ENCODE results near the gene SEPTIN10. TPM values are rescaled to one million over a fixed set of nuclear protein-coding genes. Genes with fewer than 3 reads are reported as not detected.

SEPTIN10 gene
- total RNA-seq, 1 donor from 2014 or later = 99.5 TPM

- H3K36me3 Mint-ChIP-seq (ENCODE audit: low read depth) = no peaks in the 10 kb centered on the region
- no peaks in the 10 kb centered on the region for H3K9me3 Mint-ChIP-seq
- H3K4me3 Mint-ChIP-seq = no peak overlapping the region
- no peak overlapping the region for H3K27ac Mint-ChIP-seq (ENCODE audit: unreplicated experiment)
- H3K27me3 Mint-ChIP-seq (ENCODE audit: low read depth) = no peaks in the 10 kb centered on the region
- no peak for DNase-seq (ENCODE audit: low read depth, low spot score)
- peaks cover 12% of the 10 kb centered on the region for H3K4me1 Mint-ChIP-seq
- no peak for TF ChIP-seq CTCF (conservative IDR thresholded peaks at IDR 0.05)
These were observed 106.5 kb downstream of the SEPTIN10 start for GRCh38 chr2:109507217-109507616.

DNA sequence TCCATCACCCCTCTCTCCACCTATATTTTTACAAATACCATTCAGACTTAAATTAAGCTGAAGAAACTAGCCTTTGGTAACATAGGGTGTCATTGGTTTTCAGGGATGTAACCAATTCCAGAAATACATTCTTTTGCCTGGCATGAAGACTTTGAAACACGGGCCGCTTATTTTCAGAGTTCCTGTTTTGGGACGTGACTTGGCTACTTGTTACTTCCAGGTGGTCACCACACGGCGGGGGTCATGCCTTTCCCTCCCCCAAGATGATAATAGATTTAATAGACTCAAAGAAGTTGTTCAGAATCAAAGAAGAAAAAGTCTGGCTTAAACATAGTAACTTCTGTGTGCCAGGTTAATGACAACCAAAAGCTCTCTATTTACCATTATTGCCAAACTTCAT lies 110.6 kb downstream of the SEPTIN10 start:
- Mint-ChIP-seq H3K36me3 (ENCODE audit: low read depth) (no peaks in the 10 kb centered on the region), H3K4me1 (peaks cover 13% of the 10 kb centered on the region), H3K9me3 (no peaks in the 10 kb centered on the region), H3K4me3 (no peak overlapping the region), H3K27ac (ENCODE audit: unreplicated experiment) (no peak overlapping the region), H3K27me3 (ENCODE audit: low read depth) (no peaks in the 10 kb centered on the region)
- no peak for DNase-seq (ENCODE audit: low read depth, low spot score)
- no peak for TF ChIP-seq CTCF (conservative IDR thresholded peaks at IDR 0.05)

GRCh38 chr2:109501461-109501860 lies 112.3 kb downstream of the SEPTIN10 start:
- H3K4me1 Mint-ChIP-seq = peaks cover 13% of the 10 kb centered on the region
- no peaks in the 10 kb centered on the region for H3K27me3 Mint-ChIP-seq (ENCODE audit: low read depth)
- H3K9me3 Mint-ChIP-seq = no peaks in the 10 kb centered on the region
- no peak for DNase-seq (ENCODE audit: low read depth, low spot score)
- no peak overlapping the region for H3K27ac Mint-ChIP-seq (ENCODE audit: unreplicated experiment)
- no peak for TF ChIP-seq CTCF (conservative IDR thresholded peaks at IDR 0.05)
- H3K4me3 Mint-ChIP-seq = no peak overlapping the region
- no peaks in the 10 kb centered on the region for H3K36me3 Mint-ChIP-seq (ENCODE audit: low read depth)

GRCh38 chr2:109500910-109501309 lies 112.9 kb downstream of the SEPTIN10 start:
- Mint-ChIP-seq H3K4me3 (no peak overlapping the region), H3K27ac (ENCODE audit: unreplicated experiment) (no peak overlapping the region), H3K9me3 (peaks cover 3% of the 10 kb centered on the region), H3K4me1 (peaks cover 13% of the 10 kb centered on the region), H3K36me3 (ENCODE audit: low read depth) (no peaks in the 10 kb centered on the region), H3K27me3 (ENCODE audit: low read depth) (no peaks in the 10 kb centered on the region)
- DNase-seq (ENCODE audit: low read depth, low spot score) = no peak
- TF ChIP-seq CTCF (conservative IDR thresholded peaks at IDR 0.05) = no peak

- H3K4me3 Mint-ChIP-seq = no peak overlapping the region
- no peak for DNase-seq (ENCODE audit: low read depth, low spot score)
- no peak for TF ChIP-seq CTCF (conservative IDR thresholded peaks at IDR 0.05)
- H3K9me3 Mint-ChIP-seq = peaks cover 3% of the 10 kb centered on the region
- H3K36me3 Mint-ChIP-seq (ENCODE audit: low read depth) = no peaks in the 10 kb centered on the region
- H3K4me1 Mint-ChIP-seq = peaks cover 13% of the 10 kb centered on the region
- peak overlapping the region; percentile 1 for H3K27ac Mint-ChIP-seq (ENCODE audit: unreplicated experiment)
- no peaks in the 10 kb centered on the region for H3K27me3 Mint-ChIP-seq (ENCODE audit: low read depth)
These were observed 114.2 kb downstream of the SEPTIN10 start for GRCh38 chr2:109499566-109499965.

- H3K9me3 Mint-ChIP-seq = peaks cover 3% of the 10 kb centered on the region
- DNase-seq (ENCODE audit: low read depth, low spot score) = no peak
- no peak overlapping the region for H3K27ac Mint-ChIP-seq (ENCODE audit: unreplicated experiment)
- no peak for TF ChIP-seq CTCF (conservative IDR thresholded peaks at IDR 0.05)
- no peaks in the 10 kb centered on the region for H3K36me3 Mint-ChIP-seq (ENCODE audit: low read depth)
- no peaks in the 10 kb centered on the region for H3K27me3 Mint-ChIP-seq (ENCODE audit: low read depth)
- no peak overlapping the region for H3K4me3 Mint-ChIP-seq
- peaks cover 13% of the 10 kb centered on the region for H3K4me1 Mint-ChIP-seq
These were observed 114.9 kb downstream of the SEPTIN10 start for GRCh38 chr2:109498906-109499305.
